ENCODE data around the gene MRO. TPM values are rescaled to one million over a fixed set of nuclear protein-coding genes. Genes with fewer than 3 reads are reported as not detected.

MRO gene
- polyA plus RNA-seq, 1 of the 3 experiments (the other 2 are of a cell fraction): not detected

DNA sequence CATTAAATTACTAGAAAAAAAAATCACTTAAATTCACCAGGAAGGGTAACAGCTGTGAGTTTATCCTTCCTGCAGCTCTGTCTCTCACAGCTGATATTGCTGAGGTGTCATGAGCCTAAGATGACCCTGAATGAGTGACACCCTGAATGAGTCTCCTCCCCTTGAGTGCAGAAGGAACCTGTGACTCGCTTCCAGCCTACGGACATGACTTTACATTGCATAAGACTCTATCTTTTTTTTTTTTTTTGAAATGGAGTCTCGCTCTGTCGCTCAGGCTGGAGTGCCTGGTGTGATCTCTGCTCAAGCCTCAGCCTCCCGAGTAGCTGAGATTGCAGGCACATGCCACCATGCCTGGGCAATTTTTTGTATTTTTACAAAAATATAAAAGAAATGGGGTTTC is 14.1 kb downstream of the MRO start:
- Histone ChIP-seq H3K4me3 (ENCODE audit: low read depth in 2 of 2, low read length in 1 of 2) (no peak overlapping the region), H3K79me2 (ENCODE audit: insufficient read depth) (no peaks in the 10 kb centered on the region), H3K9ac (no peak overlapping the region), H4K20me1 (ENCODE audit: insufficient read depth) (no peaks in the 10 kb centered on the region), H3K9me3 (no peaks in the 10 kb centered on the region), H3F3A (replicated peaks; ENCODE audit: insufficient read depth) (no peaks in the 10 kb centered on the region), H3K9me2 (no peaks in the 10 kb centered on the region), H3K36me3 (replicated peaks in 1 of 2; ENCODE audit: control insufficient read depth in 1 of 2, insufficient read depth in 2 of 2, low read length in 1 of 2) (no peaks in the 10 kb centered on the region), H3K27me3 (ENCODE audit: insufficient read depth) (peaks cover 8% of the 10 kb centered on the region; the same call in 1 of the 2 replicates), H2AFZ (ENCODE audit: low read depth) (no peak overlapping the region), H3K27ac (ENCODE audit: low read depth in 2 of 2, low read length in 1 of 2) (no peak overlapping the region), H3K4me2 (no peak overlapping the region), H3K4me1 (ENCODE audit: control insufficient read depth in 1 of 2, insufficient read depth in 2 of 2, low read depth in 1 of 2, low read length in 1 of 2) (no peaks in the 10 kb centered on the region)
- ChIA-PET CTCF (interaction anchor here (0.6 to 2.2 kb wide), 2 partner anchors 14 to 219 kb away, joined by 3 to 6 read pairs; no protein-coding TSS in a partner anchor), POLR2A (no interaction called here)
- WGBS (ENCODE audit: low lambda C conversion rate): 63% methylated on average over 5 of the region's 5 CpGs
- no peak for DNase-seq
- no peak for TF ChIP-seq GATA2 (CRISPR knock-in tag; IDR thresholded peaks at IDR 0.05)
- TF ChIP-seq TAF1 (IDR thresholded peaks at IDR 0.05; ENCODE audit: borderline replicate concordance, low read depth, low read length): no peak
- TF ChIP-seq TCF12 (IDR thresholded peaks at IDR 0.05): no peak
- TF ChIP-seq USF2 (IDR thresholded peaks at IDR 0.05; ENCODE audit: borderline replicate concordance, low read depth, low read length): no peak
- no peak for TF ChIP-seq RAD21 (IDR thresholded peaks at IDR 0.05; ENCODE audit: low read length)
- TF ChIP-seq GABPA (IDR thresholded peaks at IDR 0.05; ENCODE audit: low read depth): no peak
- TF ChIP-seq, protein P1, sequence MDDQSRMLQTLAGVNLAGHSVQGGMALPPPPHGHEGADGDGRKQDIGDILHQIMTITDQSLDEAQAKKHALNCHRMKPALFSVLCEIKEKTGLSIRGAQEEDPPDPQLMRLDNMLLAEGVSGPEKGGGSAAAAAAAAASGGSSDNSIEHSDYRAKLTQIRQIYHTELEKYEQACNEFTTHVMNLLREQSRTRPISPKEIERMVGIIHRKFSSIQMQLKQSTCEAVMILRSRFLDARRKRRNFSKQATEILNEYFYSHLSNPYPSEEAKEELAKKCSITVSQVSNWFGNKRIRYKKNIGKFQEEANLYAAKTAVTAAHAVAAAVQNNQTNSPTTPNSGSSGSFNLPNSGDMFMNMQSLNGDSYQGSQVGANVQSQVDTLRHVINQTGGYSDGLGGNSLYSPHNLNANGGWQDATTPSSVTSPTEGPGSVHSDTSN (IDR thresholded peaks at IDR 0.05): no peak
- TF ChIP-seq NFIC (IDR thresholded peaks at IDR 0.05; ENCODE audit: borderline replicate concordance): no peak
- TF ChIP-seq RCOR1 (IDR thresholded peaks at IDR 0.05; ENCODE audit: low read length): no peak
- TF ChIP-seq POLR2AphosphoS5 (IDR thresholded peaks at IDR 0.05; ENCODE audit: low read depth, low read length): no peak
- TF ChIP-seq FOSL2 (IDR thresholded peaks at IDR 0.05; ENCODE audit: borderline replicate concordance, low read depth): no peak
- TF ChIP-seq JUND (IDR thresholded peaks at IDR 0.05): no peak

DNA sequence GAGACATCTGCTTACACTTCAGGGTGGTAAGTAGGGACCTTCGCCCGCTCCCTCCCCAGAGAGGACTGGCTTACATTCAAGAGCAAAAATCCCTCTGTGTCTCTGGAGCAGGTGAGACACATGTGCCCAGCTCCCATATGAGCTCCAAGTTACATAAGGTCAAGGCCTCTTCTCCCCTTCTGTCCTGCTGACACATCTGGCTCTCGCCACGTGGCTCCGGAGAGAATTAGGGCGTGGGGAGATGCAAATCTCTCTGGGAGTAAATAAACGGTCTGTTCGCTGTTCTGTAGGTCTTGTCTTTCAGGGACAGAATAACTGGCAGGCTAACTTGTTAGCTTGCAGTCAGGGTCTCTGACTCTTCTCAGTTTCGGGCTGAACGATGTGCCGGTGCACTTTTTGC is 16.2 kb downstream of the MRO start:
- no peak overlapping the region for H3K4me3 ChIP-seq (ENCODE audit: low read depth in 2 of 2, low read length in 1 of 2)
- H3K9me2 ChIP-seq: no peaks in the 10 kb centered on the region
- H3K36me3 ChIP-seq (replicated peaks in 1 of 2; ENCODE audit: control insufficient read depth in 1 of 2, insufficient read depth in 2 of 2, low read length in 1 of 2): no peaks in the 10 kb centered on the region
- no peaks in the 10 kb centered on the region for H3K9me3 ChIP-seq
- H3K27me3 ChIP-seq (ENCODE audit: insufficient read depth): peaks cover 8% of the 10 kb centered on the region; the same call in 1 of the 2 replicates
- H3F3A ChIP-seq (replicated peaks; ENCODE audit: insufficient read depth): no peaks in the 10 kb centered on the region
- H3K27ac ChIP-seq (ENCODE audit: low read depth in 2 of 2, low read length in 1 of 2): no peak overlapping the region
- ChIA-PET POLR2A (no interaction called here), CTCF (no interaction called here)
- 77% methylated on average over 11 of the region's 11 CpGs for WGBS (ENCODE audit: low lambda C conversion rate)
- no peaks in the 10 kb centered on the region for H4K20me1 ChIP-seq (ENCODE audit: insufficient read depth)
- TF ChIP-seq YY1 (IDR thresholded peaks at IDR 0.05; ENCODE audit: low read depth): no peak
- no peak overlapping the region for H2AFZ ChIP-seq (ENCODE audit: low read depth)
- no peak overlapping the region for H3K9ac ChIP-seq
- DNase-seq: no peak
- H3K79me2 ChIP-seq (ENCODE audit: insufficient read depth): no peaks in the 10 kb centered on the region
- no peak overlapping the region for H3K4me2 ChIP-seq
- H3K4me1 ChIP-seq (ENCODE audit: control insufficient read depth in 1 of 2, insufficient read depth in 2 of 2, low read depth in 1 of 2, low read length in 1 of 2): no peaks in the 10 kb centered on the region

Data from SK-N-SH (cell line).